HCT116 (cell line): ENCODE measurements around the gene GRK2.

Experiments used
- CEBPB ChIP-seq: IDR thresholded peaks from 2 replicates; pipeline ENCODE4 v1.6.1; 2012; ENCODE audit warnings: low read depth
- CTCF ChIP-seq, 3 experiments: fragments of 200-600 bp in 1 of 3; sonication (generic) in 1 of 3; IDR thresholded peaks in 2 of 3; conservative IDR thresholded peaks in 1 of 3; 2 replicates each; pipeline ENCODE4 v1.5.1; 2012 to 2017; ENCODE audit warnings: low read depth in 2 of 3, low read length in 2 of 3, antibody characterized with exemption in 1 of 3, borderline replicate concordance in 1 of 3, control low read depth in 1 of 3, mild to moderate bottlenecking in 1 of 3, mixed read lengths in 1 of 3, mixed run types in 1 of 3, moderate library complexity in 1 of 3; ENCODE audit not compliant: insufficient read depth in 1 of 3
- FOSL1 ChIP-seq: IDR thresholded peaks from 2 replicates; pipeline ENCODE4 v1.6.1; 2012; ENCODE audit warnings: low read depth
- MAX ChIP-seq: IDR thresholded peaks from 2 replicates; pipeline ENCODE4 v1.6.1; 2012
- POLR2A ChIP-seq: IDR thresholded peaks from 2 replicates; pipeline ENCODE4 v1.7.0; 2011; ENCODE audit warnings: borderline replicate concordance; ENCODE audit not compliant: insufficient read depth, insufficient read length; ENCODE audit errors: extremely low read depth
- RAD21 ChIP-seq: IDR thresholded peaks from 2 replicates; pipeline ENCODE4 v1.6.1; 2012; ENCODE audit warnings: low read depth, mild to moderate bottlenecking

DNA sequence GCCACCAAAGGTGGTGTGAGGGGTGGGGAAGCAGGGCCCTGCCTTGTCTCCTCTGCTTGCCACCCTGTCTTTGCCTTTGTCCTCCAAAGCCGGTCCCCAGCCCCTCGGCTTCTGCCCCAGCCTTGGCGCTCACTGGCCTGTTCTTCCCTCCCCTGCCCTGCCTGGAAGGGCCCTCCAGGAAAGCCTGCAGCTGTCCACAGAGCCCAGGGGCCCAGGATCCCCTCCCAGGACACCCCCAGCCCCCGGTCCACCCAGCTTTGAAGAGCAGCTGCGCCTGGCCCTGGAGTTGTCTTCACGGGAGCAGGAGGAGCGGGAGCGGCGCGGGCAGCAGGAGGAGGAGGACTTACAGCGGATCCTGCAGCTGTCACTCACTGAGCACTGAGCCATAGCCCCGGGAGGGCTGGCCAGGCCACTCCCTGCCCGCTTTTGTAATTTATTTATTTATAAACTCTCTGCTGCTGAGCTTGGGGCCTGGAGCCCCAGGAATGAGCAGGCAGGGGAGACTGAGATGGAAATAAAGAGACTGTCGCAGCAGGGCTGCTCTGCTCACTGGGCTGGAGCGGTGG lies 35.8 kb downstream of the GRK2 start:
- no peak for TF ChIP-seq MAX
- no peak for TF ChIP-seq POLR2A
- no peak for TF ChIP-seq RAD21
- no peak for TF ChIP-seq FOSL1
- TF ChIP-seq CTCF (IDR thresholded peaks at IDR 0.05 in 2 of 3, conservative IDR thresholded peaks at IDR 0.05 in 1 of 3; ENCODE audit: borderline replicate concordance in 1 of 3, insufficient read depth in 1 of 3, low read depth in 2 of 3, low read length in 2 of 3): no peak
- TF ChIP-seq CEBPB: no peak
